ENCODE measurements around the gene EML3. TPM values are rescaled to one million over a fixed set of nuclear protein-coding genes. Genes with fewer than 3 reads are reported as not detected.
A peak's percentile ranks its signal among the peaks of the same experiment; 100 is the strongest.

Gene EML3
- total RNA-seq, 1 experiment from 2014 or later, result 51.1 TPM

DNA sequence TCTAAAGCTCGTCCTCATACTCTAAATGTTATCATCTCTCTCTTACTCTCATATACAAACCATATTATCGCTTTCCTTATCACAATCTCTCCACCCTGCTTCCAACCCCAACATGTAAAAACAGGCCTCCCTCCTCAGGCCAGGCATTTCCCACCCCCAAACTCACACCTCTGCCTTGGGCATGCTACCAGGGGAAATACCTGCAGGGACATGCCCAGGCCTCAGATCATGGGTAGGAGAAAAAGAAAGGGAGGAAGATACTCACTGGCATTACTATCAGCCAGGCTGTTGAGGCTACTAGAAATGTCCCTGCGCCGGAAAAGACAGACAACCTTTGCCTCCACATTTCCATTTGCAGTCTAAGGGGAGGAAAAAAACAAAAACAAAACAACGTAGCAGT is 12.7 kb downstream of the EML3 start (continued):
- TF ChIP-seq AFF4 (CRISPR knock-in tag; IDR thresholded peaks at IDR 0.05; ENCODE audit: borderline replicate concordance), result no peak
- TF ChIP-seq, protein P1, sequence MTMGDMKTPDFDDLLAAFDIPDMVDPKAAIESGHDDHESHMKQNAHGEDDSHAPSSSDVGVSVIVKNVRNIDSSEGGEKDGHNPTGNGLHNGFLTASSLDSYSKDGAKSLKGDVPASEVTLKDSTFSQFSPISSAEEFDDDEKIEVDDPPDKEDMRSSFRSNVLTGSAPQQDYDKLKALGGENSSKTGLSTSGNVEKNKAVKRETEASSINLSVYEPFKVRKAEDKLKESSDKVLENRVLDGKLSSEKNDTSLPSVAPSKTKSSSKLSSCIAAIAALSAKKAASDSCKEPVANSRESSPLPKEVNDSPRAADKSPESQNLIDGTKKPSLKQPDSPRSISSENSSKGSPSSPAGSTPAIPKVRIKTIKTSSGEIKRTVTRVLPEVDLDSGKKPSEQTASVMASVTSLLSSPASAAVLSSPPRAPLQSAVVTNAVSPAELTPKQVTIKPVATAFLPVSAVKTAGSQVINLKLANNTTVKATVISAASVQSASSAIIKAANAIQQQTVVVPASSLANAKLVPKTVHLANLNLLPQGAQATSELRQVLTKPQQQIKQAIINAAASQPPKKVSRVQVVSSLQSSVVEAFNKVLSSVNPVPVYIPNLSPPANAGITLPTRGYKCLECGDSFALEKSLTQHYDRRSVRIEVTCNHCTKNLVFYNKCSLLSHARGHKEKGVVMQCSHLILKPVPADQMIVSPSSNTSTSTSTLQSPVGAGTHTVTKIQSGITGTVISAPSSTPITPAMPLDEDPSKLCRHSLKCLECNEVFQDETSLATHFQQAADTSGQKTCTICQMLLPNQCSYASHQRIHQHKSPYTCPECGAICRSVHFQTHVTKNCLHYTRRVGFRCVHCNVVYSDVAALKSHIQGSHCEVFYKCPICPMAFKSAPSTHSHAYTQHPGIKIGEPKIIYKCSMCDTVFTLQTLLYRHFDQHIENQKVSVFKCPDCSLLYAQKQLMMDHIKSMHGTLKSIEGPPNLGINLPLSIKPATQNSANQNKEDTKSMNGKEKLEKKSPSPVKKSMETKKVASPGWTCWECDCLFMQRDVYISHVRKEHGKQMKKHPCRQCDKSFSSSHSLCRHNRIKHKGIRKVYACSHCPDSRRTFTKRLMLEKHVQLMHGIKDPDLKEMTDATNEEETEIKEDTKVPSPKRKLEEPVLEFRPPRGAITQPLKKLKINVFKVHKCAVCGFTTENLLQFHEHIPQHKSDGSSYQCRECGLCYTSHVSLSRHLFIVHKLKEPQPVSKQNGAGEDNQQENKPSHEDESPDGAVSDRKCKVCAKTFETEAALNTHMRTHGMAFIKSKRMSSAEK (CRISPR knock-in tag; IDR thresholded peaks at IDR 0.05; ENCODE audit: borderline replicate concordance), result no peak

DNA sequence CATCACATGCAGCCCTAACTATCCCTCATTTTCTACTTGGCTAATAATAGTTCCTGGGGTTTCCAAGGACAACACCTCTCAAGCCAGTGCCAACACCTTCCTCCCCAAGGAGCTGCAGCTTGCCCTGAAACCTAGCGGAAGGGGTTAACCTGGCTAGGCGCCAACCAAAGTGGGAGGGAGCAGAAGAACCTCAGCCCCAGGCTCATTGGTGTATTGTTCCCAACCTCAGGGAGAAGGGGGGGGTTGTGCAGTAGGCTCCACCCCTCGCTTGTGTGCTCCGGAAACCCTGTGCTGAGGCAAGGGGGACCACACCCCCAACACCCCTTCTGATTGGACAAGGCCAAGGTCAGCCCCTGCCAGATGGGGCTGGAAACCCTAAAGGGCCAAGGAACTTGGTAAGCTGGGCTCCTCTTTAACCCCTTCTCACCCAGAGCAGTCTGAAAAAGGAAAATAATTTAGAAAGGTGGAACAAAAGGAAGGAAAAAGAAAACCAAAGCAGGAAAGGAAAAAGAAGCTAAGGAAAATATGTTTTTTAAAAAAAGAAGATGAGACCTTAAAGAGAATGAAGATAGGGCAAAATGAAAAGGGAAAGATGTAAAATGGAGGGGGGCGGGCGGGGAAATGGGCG is 13.4 kb downstream of the EML3 start:
- Mint-ChIP-seq H3K4me1 (peaks cover 32% of the 10 kb centered on the region), H3K9me3 (no peaks in the 10 kb centered on the region), H3K27ac (peak overlapping the region; percentile 34; the same call in 1 of the 2 replicates), H3K27me3 (ENCODE audit: low read depth) (peaks cover 19% of the 10 kb centered on the region), H3K36me3 (peaks cover 58% of the 10 kb centered on the region), H3K4me3 (peak overlapping the region; percentile 69)
- POLR2A ChIA-PET, result interaction anchor here (0.6 to 3.1 kb wide), 4 partner anchors 7 to 108 kb away, joined by 3 to 53 read pairs (median 6); partner anchors contain the start of genes C11orf98, CSKMT, GNG3 and TUT1
- CTCF ChIA-PET, result interaction anchor here (0.6 to 1.3 kb wide), 4 partner anchors 8 to 174 kb away, joined by 3 to 7 read pairs (median 4); partner anchors contain the start of gene EML3
- TF ChIP-seq ETV6 (CRISPR knock-in tag; IDR thresholded peaks at IDR 0.05) (0 out of 2 replicates have a peak, but pooled peaks have one; percentile 13), NFYB (CRISPR knock-in tag; conservative IDR thresholded peaks at IDR 0.05; ENCODE audit: low read depth) (peak; percentile 44), SP1 (CRISPR knock-in tag; conservative IDR thresholded peaks at IDR 0.05) (peak; percentile 72), HMGXB4 (CRISPR knock-in tag; IDR thresholded peaks at IDR 0.05) (no peak), PRDM15 (CRISPR knock-in tag; IDR thresholded peaks at IDR 0.05) (no peak), FOXK1 (CRISPR knock-in tag; IDR thresholded peaks at IDR 0.05) (peak; percentile 34; the same call in 1 of the 2 replicates), FOXP4 (CRISPR knock-in tag; IDR thresholded peaks at IDR 0.05) (no peak)
- TF ChIP-seq, protein P2, sequence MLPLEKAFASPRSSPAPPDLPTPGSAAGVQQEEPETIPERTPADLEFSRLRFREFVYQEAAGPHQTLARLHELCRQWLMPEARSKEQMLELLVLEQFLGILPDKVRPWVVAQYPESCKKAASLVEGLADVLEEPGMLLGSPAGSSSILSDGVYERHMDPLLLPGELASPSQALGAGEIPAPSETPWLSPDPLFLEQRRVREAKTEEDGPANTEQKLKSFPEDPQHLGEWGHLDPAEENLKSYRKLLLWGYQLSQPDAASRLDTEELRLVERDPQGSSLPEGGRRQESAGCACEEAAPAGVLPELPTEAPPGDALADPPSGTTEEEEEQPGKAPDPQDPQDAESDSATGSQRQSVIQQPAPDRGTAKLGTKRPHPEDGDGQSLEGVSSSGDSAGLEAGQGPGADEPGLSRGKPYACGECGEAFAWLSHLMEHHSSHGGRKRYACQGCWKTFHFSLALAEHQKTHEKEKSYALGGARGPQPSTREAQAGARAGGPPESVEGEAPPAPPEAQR (CRISPR knock-in tag; IDR thresholded peaks at IDR 0.05), result no peak
- ATAC-seq (peak; percentile 60), DNase-seq (ENCODE audit: low spot score) (peak; percentile 94)

Data from WTC11 (cell line).